Activated T-helper 1 cell treated with anti-CD3 and anti-CD28 coated beads, Interleukin-12 subunit alpha, Interleukin-12 subunit beta, Interleukin-2, Interleukin-4 antibody, amounts not matched to agents 30 ng/mL and 10 ng/mL and 1 ng/mL, durations not matched to agents 14 hours and 24 hours and 36 hours (primary cell): ENCODE measurements around the gene UBE3C. TPM values are rescaled to one million over a fixed set of nuclear protein-coding genes. Genes with fewer than 3 reads are reported as not detected.
A peak's percentile ranks its signal among the peaks of the same experiment; 100 is the strongest.
"Not testable (repeated sequence)": the region's sequence is repeated elsewhere in the genome, so short reads cannot be mapped to it uniquely, and the experiment has no call there.

Experiments used
- DNase-seq: peaks from one replicate; pipeline ENCODE4 v3.0.0; 2021; ENCODE audit warnings: low spot score
- H3K27ac Mint-ChIP-seq: one replicate; pipeline ENCODE4 v1.8.0; 2021; ENCODE audit warnings: mild to moderate bottlenecking, mixed read lengths
- H3K27me3 Mint-ChIP-seq: one replicate; pipeline ENCODE4 v1.8.0; 2022; ENCODE audit warnings: mild to moderate bottlenecking, moderate library complexity, mixed read lengths; ENCODE audit not compliant: insufficient read depth
- H3K36me3 Mint-ChIP-seq: one replicate; pipeline ENCODE4 v1.8.0; 2021; ENCODE audit warnings: low read depth, mixed read lengths
- H3K4me1 Mint-ChIP-seq: one replicate; pipeline ENCODE4 v1.8.0; 2021; ENCODE audit warnings: low read depth, mixed read lengths
- H3K4me3 Mint-ChIP-seq: one replicate; pipeline ENCODE4 v1.8.0; 2021; ENCODE audit warnings: mild to moderate bottlenecking, moderate library complexity, mixed read lengths
- H3K9me3 Mint-ChIP-seq: one replicate; pipeline ENCODE4 v1.8.0; 2021; ENCODE audit warnings: mixed read lengths
- intact Hi-C: fragments of 100-400 bp; cut with micrococcal nuclease; formaldehyde crosslinking; loops from one replicate; pipeline ENCODE4 v1.15.1; 2024
- total RNA-seq: library from RNA; stranded (reverse); gene quantifications from 2 replicates; pipeline ENCODE4 v1.2.3, GENCODE V29; 2022

The UBE3C gene
- total RNA-seq, 1 donor from 2014 or later: 91.5 TPM

DNA sequence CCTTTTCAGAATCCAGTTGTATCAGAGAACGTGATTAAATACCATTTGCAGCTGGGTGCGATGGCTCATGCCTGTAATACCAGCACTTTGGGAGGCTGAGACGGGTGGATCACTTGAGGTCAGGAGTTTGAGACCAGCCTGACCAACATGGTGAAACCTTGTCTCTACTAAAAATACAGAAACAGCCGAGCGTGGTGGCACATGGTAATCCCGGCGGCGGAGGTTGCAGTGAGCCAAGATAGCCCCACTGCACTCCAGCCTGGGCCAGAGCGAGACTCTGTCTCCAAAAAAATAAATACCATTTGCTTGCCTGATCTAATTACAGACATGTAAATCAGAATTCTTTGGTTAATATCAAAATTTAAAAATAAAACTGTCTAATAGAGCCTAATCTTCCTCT is 20.8 kb downstream of the UBE3C start:
- peaks cover 10% of the 10 kb centered on the region for H3K36me3 Mint-ChIP-seq
- DNase-seq, H3K27me3 Mint-ChIP-seq, H3K4me1 Mint-ChIP-seq, intact Hi-C loops, H3K4me3 Mint-ChIP-seq, H3K9me3 Mint-ChIP-seq, H3K27ac Mint-ChIP-seq: not testable (repeated sequence)

DNA sequence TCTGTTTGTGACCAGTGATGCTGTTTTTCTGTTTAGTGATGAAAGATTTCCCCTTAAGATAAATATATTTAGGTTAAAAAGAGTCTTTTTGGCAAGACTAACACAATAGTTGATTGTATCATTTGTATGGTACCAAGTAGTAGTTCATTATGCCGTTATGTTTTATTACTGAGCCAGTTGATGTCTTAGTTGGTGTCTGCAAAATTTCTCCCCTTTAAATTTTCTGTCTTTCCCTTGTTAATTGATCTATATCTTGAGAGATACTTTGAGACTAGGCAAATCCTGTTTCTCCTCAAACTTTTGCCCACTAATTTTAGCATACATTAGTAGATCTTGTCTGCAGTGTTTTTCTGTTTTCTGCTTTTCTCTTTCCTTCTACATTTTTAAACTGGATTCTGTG is 21.7 kb downstream of the UBE3C start:
- intact Hi-C loops: no loop called here
- H3K27me3 Mint-ChIP-seq: no peaks in the 10 kb centered on the region
- H3K4me1 Mint-ChIP-seq: peaks cover 10% of the 10 kb centered on the region

DNA sequence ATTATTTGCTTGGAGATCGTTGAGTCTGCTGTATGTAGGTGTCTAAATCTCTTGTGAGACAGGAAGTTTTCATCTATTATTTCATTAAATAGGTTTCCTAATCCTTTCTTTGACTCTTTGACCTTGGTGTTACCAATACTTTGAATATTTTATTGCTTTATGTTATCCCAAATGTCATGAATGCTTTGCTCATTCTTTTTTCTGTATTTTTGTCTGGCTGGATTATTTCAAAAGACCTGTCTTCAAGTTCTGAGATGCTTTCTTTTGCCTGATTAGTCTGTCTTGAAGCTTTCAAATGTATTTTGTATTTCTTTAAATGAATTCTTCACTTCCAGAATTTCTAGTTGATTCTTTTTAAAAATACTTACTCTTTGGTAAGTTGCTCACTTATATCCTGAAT is 27.3 kb downstream of the UBE3C start:
- peak overlapping the region; percentile 13 for H3K27ac Mint-ChIP-seq

More for the DNA sequence above, 21.7 kb downstream of the UBE3C start:
- H3K36me3 Mint-ChIP-seq: peaks cover 17% of the 10 kb centered on the region
- no peak for DNase-seq
- H3K27ac Mint-ChIP-seq: no peak overlapping the region
- no peaks in the 10 kb centered on the region for H3K9me3 Mint-ChIP-seq
- H3K4me3 Mint-ChIP-seq: no peak overlapping the region

DNA sequence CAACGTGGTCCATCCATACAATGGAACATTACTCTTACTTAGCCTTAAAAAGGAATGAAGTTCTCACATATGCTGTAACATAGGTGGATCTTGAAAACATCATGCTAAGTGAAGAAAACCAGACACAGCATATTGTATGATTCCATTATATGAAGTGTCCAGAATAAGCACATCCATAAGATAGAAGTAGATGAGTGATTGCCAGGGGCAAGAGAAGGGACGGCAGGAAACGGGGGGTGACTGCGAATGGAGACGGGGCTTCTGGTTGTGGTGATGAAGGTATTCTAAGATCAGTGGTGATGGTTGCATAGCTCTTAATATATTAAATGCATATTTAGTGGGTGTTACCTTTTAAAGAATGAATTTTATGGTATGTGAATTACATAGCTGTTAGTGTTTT is 29.8 kb downstream of the UBE3C start:
- peaks cover 5% of the 10 kb centered on the region for H3K9me3 Mint-ChIP-seq
- no peak for DNase-seq
- H3K36me3 Mint-ChIP-seq: peaks cover 44% of the 10 kb centered on the region
- no peaks in the 10 kb centered on the region for H3K27me3 Mint-ChIP-seq
- intact Hi-C loops: no loop called here
- H3K27ac Mint-ChIP-seq: peak overlapping the region; percentile 66
- H3K4me3 Mint-ChIP-seq: no peak overlapping the region
- H3K4me1 Mint-ChIP-seq: no peaks in the 10 kb centered on the region

More for the DNA sequence above, 27.3 kb downstream of the UBE3C start:
- H3K9me3 Mint-ChIP-seq: peaks cover 5% of the 10 kb centered on the region
- no peak overlapping the region for H3K4me3 Mint-ChIP-seq
- no peaks in the 10 kb centered on the region for H3K4me1 Mint-ChIP-seq
- intact Hi-C loops: no loop called here
- DNase-seq: no peak
- no peaks in the 10 kb centered on the region for H3K27me3 Mint-ChIP-seq
- peaks cover 45% of the 10 kb centered on the region for H3K36me3 Mint-ChIP-seq

DNA sequence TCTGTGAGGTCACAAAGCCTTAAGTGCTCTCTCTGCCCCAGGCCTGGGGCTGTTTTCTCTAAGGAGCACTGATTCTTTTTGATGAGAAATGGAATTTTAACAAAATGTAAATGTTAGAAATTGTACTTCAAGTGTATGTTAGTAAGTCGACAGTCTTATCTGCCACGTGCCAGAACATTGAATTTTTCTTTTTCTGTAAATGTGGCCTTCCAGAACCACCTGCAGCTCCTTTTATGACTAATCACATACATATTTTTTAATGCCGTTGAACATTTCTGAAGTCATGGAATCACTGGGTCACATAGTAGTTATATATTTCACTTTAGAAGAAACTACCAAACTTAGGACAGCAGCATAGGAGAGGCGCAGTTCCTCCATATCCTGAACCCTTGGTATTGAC is 38.0 kb downstream of the UBE3C start:
- Mint-ChIP-seq H3K27ac (no peak overlapping the region), H3K36me3 (peaks cover 10% of the 10 kb centered on the region), H3K4me3 (no peak overlapping the region), H3K9me3 (no peaks in the 10 kb centered on the region), H3K4me1 (no peaks in the 10 kb centered on the region), H3K27me3 (no peaks in the 10 kb centered on the region)
- no peak for DNase-seq
- intact Hi-C loops: no loop called here

DNA sequence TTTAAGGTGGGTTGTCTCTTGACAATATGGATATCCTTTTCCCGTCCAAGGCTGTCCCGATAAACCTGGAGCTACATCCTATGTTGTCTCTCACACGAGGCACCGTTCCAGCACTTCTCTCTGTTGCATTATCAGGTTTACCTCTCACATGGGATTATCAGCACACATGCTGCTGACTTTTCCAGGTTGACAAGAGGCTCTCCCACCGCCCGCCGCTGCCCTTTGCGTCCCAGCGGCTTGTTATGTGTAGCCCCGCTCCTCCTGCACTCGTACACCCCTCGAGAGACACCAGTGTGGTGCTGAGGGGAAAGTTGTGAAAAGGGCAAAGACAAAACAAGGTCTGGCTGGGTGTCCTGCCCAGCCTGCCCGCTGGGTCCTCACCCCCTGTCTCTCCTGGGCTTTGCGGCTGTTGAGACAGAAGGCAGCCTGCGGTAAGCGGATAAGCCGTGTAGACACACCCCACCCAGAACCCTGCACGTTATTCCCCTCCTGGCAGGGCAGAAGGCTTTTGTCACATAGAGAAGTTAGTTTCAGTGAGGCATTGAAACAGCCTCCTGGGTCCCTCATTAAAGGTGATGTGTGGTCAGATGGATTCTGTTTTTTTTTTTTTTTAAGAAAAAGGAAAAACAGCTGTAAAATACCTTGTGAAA is 38.7 kb downstream of the UBE3C start:
- intact Hi-C loops: no loop called here
- no peaks in the 10 kb centered on the region for H3K4me1 Mint-ChIP-seq
- H3K4me3 Mint-ChIP-seq: no peak overlapping the region
- no peak for DNase-seq
- H3K27me3 Mint-ChIP-seq: no peaks in the 10 kb centered on the region
- H3K36me3 Mint-ChIP-seq: peaks cover 11% of the 10 kb centered on the region
- no peak overlapping the region for H3K27ac Mint-ChIP-seq
- H3K9me3 Mint-ChIP-seq: no peaks in the 10 kb centered on the region

DNA sequence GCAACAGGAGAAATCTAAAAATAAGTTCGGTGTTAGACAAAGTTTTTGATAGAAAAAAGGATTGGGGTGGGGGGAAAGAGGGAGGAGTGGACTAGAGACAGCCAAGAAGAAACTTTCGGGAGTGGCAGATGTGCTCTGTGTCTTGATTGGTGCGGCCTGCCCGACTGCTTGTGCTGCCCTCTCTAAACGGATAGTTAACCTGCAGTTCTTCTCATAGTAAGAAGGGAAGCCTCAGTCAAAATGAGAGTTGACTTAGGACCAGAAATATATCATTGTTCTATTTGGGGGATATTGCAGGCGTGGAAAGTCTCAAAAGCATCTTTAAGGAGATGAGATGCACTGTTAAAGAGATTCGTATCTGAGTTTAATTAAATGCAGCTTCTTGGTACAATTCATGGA is 39.3 kb downstream of the UBE3C start:
- intact Hi-C loops: no loop called here
- no peak overlapping the region for H3K27ac Mint-ChIP-seq
- H3K4me1 Mint-ChIP-seq: no peaks in the 10 kb centered on the region
- DNase-seq: no peak
- H3K4me3 Mint-ChIP-seq: no peak overlapping the region
- H3K9me3 Mint-ChIP-seq: no peaks in the 10 kb centered on the region
- no peaks in the 10 kb centered on the region for H3K27me3 Mint-ChIP-seq
- peaks cover 13% of the 10 kb centered on the region for H3K36me3 Mint-ChIP-seq

DNA sequence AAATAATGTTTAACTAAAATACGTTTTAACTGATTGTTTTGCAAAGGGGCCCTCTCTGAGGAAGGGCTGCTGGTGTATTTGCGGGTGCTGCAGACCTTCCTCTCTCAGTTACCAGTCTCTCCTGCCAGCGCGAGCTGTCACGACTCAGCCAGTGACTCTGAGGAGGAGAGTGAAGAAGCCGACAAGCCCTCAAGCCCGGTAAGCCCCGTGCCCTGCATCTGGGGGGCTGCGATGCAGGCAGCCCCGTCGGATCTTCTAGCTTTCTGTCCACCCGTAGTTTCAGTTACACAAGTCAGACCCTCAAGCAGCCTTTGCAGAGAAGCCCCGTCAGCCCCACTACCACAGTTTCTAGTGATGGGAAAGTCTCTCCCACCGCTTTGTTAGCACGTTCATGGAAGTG is 45.1 kb downstream of the UBE3C start:
- no peaks in the 10 kb centered on the region for H3K9me3 Mint-ChIP-seq
- no peak overlapping the region for H3K27ac Mint-ChIP-seq
- no peaks in the 10 kb centered on the region for H3K4me1 Mint-ChIP-seq
- no peaks in the 10 kb centered on the region for H3K27me3 Mint-ChIP-seq
- H3K36me3 Mint-ChIP-seq: peaks cover 39% of the 10 kb centered on the region
- intact Hi-C loops: no loop called here
- H3K4me3 Mint-ChIP-seq: no peak overlapping the region
- no peak for DNase-seq

DNA sequence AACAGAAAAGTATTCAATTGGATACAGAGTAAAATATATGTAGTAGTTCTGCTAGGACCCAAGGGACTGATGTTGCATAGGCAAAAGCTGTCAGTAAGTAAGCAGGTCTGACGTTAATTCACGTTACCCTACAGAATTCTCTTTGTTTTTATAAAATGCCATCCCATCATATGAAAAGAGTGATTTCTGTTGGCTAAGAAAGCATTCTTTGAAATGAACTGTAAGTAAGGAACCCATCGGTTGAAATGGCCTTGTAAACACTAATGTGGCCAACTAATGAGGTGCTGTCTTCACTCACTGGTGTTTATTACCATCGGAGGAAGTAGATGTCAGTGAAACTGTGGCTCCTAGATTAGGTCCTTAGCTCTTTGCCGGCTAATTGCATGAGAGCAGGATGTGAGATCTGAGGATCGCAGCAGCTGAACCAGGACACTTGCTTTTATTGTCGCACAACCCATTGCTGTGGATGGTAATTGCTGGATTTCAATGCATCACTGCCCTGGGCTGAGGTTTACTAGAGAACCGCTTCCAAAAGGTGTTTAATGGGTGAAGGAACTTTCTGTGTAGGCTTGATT is 49.5 kb downstream of the UBE3C start:
- DNase-seq: no peak
- intact Hi-C loops: no loop called here
- H3K27me3 Mint-ChIP-seq: no peaks in the 10 kb centered on the region
- H3K4me1 Mint-ChIP-seq: no peaks in the 10 kb centered on the region
- peaks cover 51% of the 10 kb centered on the region for H3K36me3 Mint-ChIP-seq
- H3K9me3 Mint-ChIP-seq: no peaks in the 10 kb centered on the region
- no peak overlapping the region for H3K27ac Mint-ChIP-seq
- no peak overlapping the region for H3K4me3 Mint-ChIP-seq

DNA sequence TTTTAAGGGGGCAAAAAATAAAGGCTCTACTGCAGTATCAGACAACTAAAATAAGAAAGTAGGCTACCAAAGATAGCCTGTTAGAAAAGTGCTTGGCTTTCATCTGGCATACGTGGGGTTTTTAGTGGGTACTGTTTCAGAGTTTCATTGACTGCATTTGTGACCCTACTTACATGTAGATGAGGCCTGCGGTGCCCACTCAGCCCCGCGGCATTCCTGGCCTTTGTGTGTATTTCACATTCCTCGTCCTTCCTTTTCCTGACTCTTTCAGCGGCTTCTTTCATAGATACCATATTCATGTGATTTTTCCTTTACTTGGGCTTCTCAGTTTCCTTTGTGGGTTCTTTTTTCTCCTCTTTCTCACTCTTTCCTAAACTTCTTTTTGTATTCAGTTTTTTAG is 50.7 kb downstream of the UBE3C start:
- H3K36me3 Mint-ChIP-seq: peaks cover 48% of the 10 kb centered on the region
- H3K9me3 Mint-ChIP-seq: no peaks in the 10 kb centered on the region
- H3K4me3 Mint-ChIP-seq: no peak overlapping the region
- H3K27me3 Mint-ChIP-seq: no peaks in the 10 kb centered on the region
- DNase-seq: no peak
- intact Hi-C loops: no loop called here
- peaks cover 3% of the 10 kb centered on the region for H3K4me1 Mint-ChIP-seq
- H3K27ac Mint-ChIP-seq: no peak overlapping the region

DNA sequence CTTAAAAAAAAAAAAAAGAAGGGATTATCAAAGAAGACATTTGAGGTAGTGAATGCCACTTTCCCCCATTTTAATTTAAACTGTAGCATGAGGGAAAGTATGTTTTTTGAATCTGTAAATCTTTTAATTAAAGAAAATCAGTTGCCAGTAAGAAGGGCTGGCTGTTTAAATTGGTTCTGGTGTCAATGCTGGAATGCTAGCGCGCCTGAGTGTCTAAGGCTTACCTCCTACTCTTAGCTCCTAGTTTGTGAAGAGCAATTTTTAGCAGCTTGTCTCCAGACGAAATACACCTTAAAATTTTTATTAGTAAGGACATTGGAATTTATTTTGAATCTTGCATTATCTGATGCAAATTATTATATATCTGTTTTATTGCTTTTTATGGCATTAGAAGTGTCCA is 54.1 kb downstream of the UBE3C start:
- H3K27ac Mint-ChIP-seq: no peak overlapping the region

DNA sequence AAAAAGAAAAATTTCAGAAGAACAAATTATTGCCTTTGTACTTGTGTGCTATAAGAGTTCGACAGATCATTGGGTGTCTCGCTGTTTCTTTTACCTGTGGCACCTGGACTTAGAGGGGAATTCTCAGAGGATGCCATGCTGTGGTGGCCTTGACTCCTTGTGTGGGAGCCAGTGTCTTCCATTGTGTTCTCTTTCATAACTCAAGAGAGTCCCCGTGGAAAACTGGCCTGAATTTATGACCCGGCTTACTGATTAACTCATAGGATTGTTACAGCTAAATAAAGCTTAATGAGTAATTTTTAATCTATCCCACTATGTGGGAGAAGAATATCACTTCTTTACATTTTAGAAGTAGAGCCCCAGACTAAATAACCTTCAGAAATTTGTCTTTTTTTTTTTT is 54.5 kb downstream of the UBE3C start:
- H3K4me3 Mint-ChIP-seq: no peak overlapping the region
- no peaks in the 10 kb centered on the region for H3K9me3 Mint-ChIP-seq
- no peak overlapping the region for H3K27ac Mint-ChIP-seq
- peaks cover 8% of the 10 kb centered on the region for H3K4me1 Mint-ChIP-seq
- H3K27me3 Mint-ChIP-seq: no peaks in the 10 kb centered on the region
- intact Hi-C loops: no loop called here
- H3K36me3 Mint-ChIP-seq: peaks cover 42% of the 10 kb centered on the region
- DNase-seq: no peak

More for the DNA sequence above, 54.1 kb downstream of the UBE3C start:
- no peaks in the 10 kb centered on the region for H3K9me3 Mint-ChIP-seq
- H3K4me3 Mint-ChIP-seq: no peak overlapping the region
- intact Hi-C loops: no loop called here
- DNase-seq: no peak
- H3K36me3 Mint-ChIP-seq: peaks cover 43% of the 10 kb centered on the region
- H3K27me3 Mint-ChIP-seq: no peaks in the 10 kb centered on the region
- H3K4me1 Mint-ChIP-seq: peaks cover 8% of the 10 kb centered on the region

DNA sequence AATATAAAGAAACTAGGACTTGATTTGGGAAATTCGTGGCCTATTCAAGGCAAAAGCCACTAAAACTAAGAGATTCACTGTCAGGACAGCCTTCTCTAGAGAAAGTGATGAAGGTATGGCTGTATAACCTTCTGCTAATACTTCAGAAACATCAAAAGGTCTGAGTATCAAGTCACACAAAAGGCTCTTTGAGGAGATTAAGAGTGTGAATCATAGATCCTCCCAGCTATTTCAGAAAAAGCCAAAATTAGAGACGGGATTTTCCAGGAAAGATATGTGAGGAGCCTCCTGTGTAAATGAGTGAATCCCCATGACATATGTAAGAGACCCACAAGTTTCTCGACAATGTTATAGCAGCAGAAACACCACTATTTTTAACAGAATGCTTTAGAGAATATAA is 56.2 kb downstream of the UBE3C start:
- intact Hi-C loops: no loop called here
- Mint-ChIP-seq H3K4me3 (no peak overlapping the region), H3K4me1 (peaks cover 8% of the 10 kb centered on the region), H3K9me3 (no peaks in the 10 kb centered on the region), H3K27me3 (no peaks in the 10 kb centered on the region), H3K36me3 (peaks cover 36% of the 10 kb centered on the region), H3K27ac (no peak overlapping the region)
- no peak for DNase-seq

DNA sequence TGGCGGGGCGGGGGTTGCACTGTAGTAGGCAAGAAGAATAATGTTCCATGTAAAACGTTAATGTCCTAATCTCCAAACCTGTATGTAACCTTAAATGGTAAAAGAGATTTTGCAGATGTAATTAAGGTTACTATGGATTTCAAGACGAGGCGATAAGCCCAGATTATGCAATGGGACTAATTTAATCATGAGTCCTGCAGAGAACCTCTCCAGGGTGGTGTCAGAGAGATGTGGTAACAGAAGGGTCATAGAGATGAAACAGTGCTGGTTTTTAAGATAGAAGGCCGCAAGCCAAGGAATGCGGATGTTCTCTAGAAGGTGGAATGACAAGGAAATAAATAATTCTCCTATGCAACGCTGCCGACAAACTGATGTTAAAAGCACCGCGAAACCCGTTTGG is 57.1 kb downstream of the UBE3C start:
- intact Hi-C loops: no loop called here
- peaks cover 8% of the 10 kb centered on the region for H3K4me1 Mint-ChIP-seq
- DNase-seq: no peak
- H3K4me3 Mint-ChIP-seq: no peak overlapping the region
- H3K9me3 Mint-ChIP-seq: no peaks in the 10 kb centered on the region
- peaks cover 32% of the 10 kb centered on the region for H3K36me3 Mint-ChIP-seq
- no peaks in the 10 kb centered on the region for H3K27me3 Mint-ChIP-seq
- no peak overlapping the region for H3K27ac Mint-ChIP-seq
